ENCODE data around the gene CCHCR1.
A peak's percentile ranks its signal among the peaks of the same experiment; 100 is the strongest.

CCHCR1 gene

GRCh38 chr6:31114541-31114878, 43.1 kb downstream of the CCHCR1 start, which contains the start of gene PSORS1C1:
PSORS1C1 (plus strand) TSS chr6:31114800; CDS start chr6:31129633, 14,833 bp downstream.
- H3K9ac ChIP-seq (ENCODE audit: low read length): no peak within 1 kb of the TSS; the same call in 1 of the 2 replicates
- peaks cover 23% of the 10 kb centered on the region for H3K4me1 ChIP-seq (ENCODE audit: low read length)
- H3K9me3 ChIP-seq (ENCODE audit: insufficient read depth, low read length): no peaks in the 10 kb centered on the region
- no peaks in the 10 kb centered on the region for H4K20me1 ChIP-seq (ENCODE audit: insufficient read depth, low read length)
- H3K4me3 ChIP-seq (ENCODE audit: low read length): no peak within 1 kb of the TSS
- H3K27ac ChIP-seq (ENCODE audit: low read length): no peak within 1 kb of the TSS
- H3K27me3 ChIP-seq (ENCODE audit: low read depth, low read length): peaks cover 14% of the 10 kb centered on the region
- no peaks in the 10 kb centered on the region for H3K79me2 ChIP-seq (ENCODE audit: low read length)
- H3K36me3 ChIP-seq (replicated peaks; ENCODE audit: low read depth, low read length): no peaks in the 10 kb centered on the region
- no peak for TF ChIP-seq CTCF (IDR thresholded peaks at IDR 0.05; ENCODE audit: low read depth, low read length)
- no peak for TF ChIP-seq EZH2phosphoT487 (IDR thresholded peaks at IDR 0.05; ENCODE audit: low read depth)
- H3K4me2 ChIP-seq (ENCODE audit: low read length): peak within 1 kb of the TSS; percentile 47
- peak within 1 kb of the TSS; percentile 82 for H2AFZ ChIP-seq (ENCODE audit: low read depth, low read length)

GRCh38 chr6:31113861-31114540, 43.6 kb downstream of the CCHCR1 start:
- no peak overlapping the region for H3K9ac ChIP-seq (ENCODE audit: low read length)
- TF ChIP-seq CTCF (IDR thresholded peaks at IDR 0.05; ENCODE audit: low read depth, low read length) (no peak), EZH2phosphoT487 (IDR thresholded peaks at IDR 0.05; ENCODE audit: low read depth) (no peak)
- peaks cover 27% of the 10 kb centered on the region for H3K4me1 ChIP-seq (ENCODE audit: low read length)
- H3K27ac ChIP-seq (ENCODE audit: low read length): no peak overlapping the region
- H3K27me3 ChIP-seq (ENCODE audit: low read depth, low read length): peaks cover 17% of the 10 kb centered on the region
- H3K36me3 ChIP-seq (replicated peaks; ENCODE audit: low read depth, low read length): no peaks in the 10 kb centered on the region
- no peak overlapping the region for H2AFZ ChIP-seq (ENCODE audit: low read depth, low read length)
- H3K4me2 ChIP-seq (ENCODE audit: low read length): no peak overlapping the region
- H3K4me3 ChIP-seq (ENCODE audit: low read length): no peak overlapping the region
- H4K20me1 ChIP-seq (ENCODE audit: insufficient read depth, low read length): no peaks in the 10 kb centered on the region
- H3K79me2 ChIP-seq (ENCODE audit: low read length): no peaks in the 10 kb centered on the region
- no peaks in the 10 kb centered on the region for H3K9me3 ChIP-seq (ENCODE audit: insufficient read depth, low read length)

GRCh38 chr6:31112478-31112877, 45.1 kb downstream of the CCHCR1 start, which contains the start of gene C6orf15:
C6orf15 (minus strand) TSS chr6:31112575; CDS start chr6:31112555, 20 bp downstream.
- H3K9ac ChIP-seq (ENCODE audit: low read length): no peak within 1 kb of the TSS
- H3K27ac ChIP-seq (ENCODE audit: low read length): no peak within 1 kb of the TSS
- no peaks in the 10 kb centered on the region for H3K9me3 ChIP-seq (ENCODE audit: insufficient read depth, low read length)
- H2AFZ ChIP-seq (ENCODE audit: low read depth, low read length): no peak within 1 kb of the TSS
- peaks cover 33% of the 10 kb centered on the region for H3K4me1 ChIP-seq (ENCODE audit: low read length)
- H4K20me1 ChIP-seq (ENCODE audit: insufficient read depth, low read length): no peaks in the 10 kb centered on the region
- H3K36me3 ChIP-seq (replicated peaks; ENCODE audit: low read depth, low read length): no peaks in the 10 kb centered on the region
- H3K4me3 ChIP-seq (ENCODE audit: low read length): no peak within 1 kb of the TSS
- TF ChIP-seq CTCF (IDR thresholded peaks at IDR 0.05; ENCODE audit: low read depth, low read length) (no peak), EZH2phosphoT487 (IDR thresholded peaks at IDR 0.05; ENCODE audit: low read depth) (no peak)
- no peaks in the 10 kb centered on the region for H3K79me2 ChIP-seq (ENCODE audit: low read length)
- no peak within 1 kb of the TSS for H3K4me2 ChIP-seq (ENCODE audit: low read length)
- H3K27me3 ChIP-seq (ENCODE audit: low read depth, low read length): peaks cover 17% of the 10 kb centered on the region

- H3K4me1 ChIP-seq (ENCODE audit: low read length): peaks cover 33% of the 10 kb centered on the region
- H2AFZ ChIP-seq (ENCODE audit: low read depth, low read length): no peak overlapping the region
- H3K4me3 ChIP-seq (ENCODE audit: low read length): no peak overlapping the region
- no peaks in the 10 kb centered on the region for H3K36me3 ChIP-seq (replicated peaks; ENCODE audit: low read depth, low read length)
- peaks cover 17% of the 10 kb centered on the region for H3K27me3 ChIP-seq (ENCODE audit: low read depth, low read length)
- no peaks in the 10 kb centered on the region for H3K79me2 ChIP-seq (ENCODE audit: low read length)
- H4K20me1 ChIP-seq (ENCODE audit: insufficient read depth, low read length): no peaks in the 10 kb centered on the region
- H3K9me3 ChIP-seq (ENCODE audit: insufficient read depth, low read length): no peaks in the 10 kb centered on the region
- H3K4me2 ChIP-seq (ENCODE audit: low read length): no peak overlapping the region
- H3K27ac ChIP-seq (ENCODE audit: low read length): no peak overlapping the region
- H3K9ac ChIP-seq (ENCODE audit: low read length): no peak overlapping the region
- TF ChIP-seq CTCF (IDR thresholded peaks at IDR 0.05; ENCODE audit: low read depth, low read length): no peak
- TF ChIP-seq EZH2phosphoT487 (IDR thresholded peaks at IDR 0.05; ENCODE audit: low read depth): no peak
These were observed 45.9 kb downstream of the CCHCR1 start for GRCh38 chr6:31111712-31112111.

Measured in OCI-LY3 (cell line).